SU-DHL-6 (cell line): ENCODE results near the gene SPINT3.
"Not testable (repeated sequence)": the region's sequence is repeated elsewhere in the genome, so short reads cannot be mapped to it uniquely, and the experiment has no call there.

Experiments
- H2AFZ ChIP-seq: fragments of 200-600 bp; sonication (generic); 2 replicates; pipeline ENCODE4 v1.6.1; 2014; ENCODE audit warnings: low read depth, mild to moderate bottlenecking, moderate library complexity, mixed read lengths, antibody characterized with exemption, low read length; ENCODE audit not compliant: severe bottlenecking
- H3F3A ChIP-seq: fragments of 200-600 bp; shearing (Covaris generic); 2 replicates; pipeline ENCODE4 v1.6.0; 2016; ENCODE audit warnings: antibody characterized with exemption, mild to moderate bottlenecking; ENCODE audit not compliant: insufficient read depth
- H3K27ac ChIP-seq: fragments of 200-600 bp; sonication (generic); 2 replicates; pipeline ENCODE4 v1.5.1; 2016; ENCODE audit warnings: low read depth, mild to moderate bottlenecking, low read length, moderate library complexity, mixed read lengths
- H3K27me3 ChIP-seq: fragments of 200-600 bp; sonication (generic), shearing (Covaris generic); 2 replicates; pipeline ENCODE4 v1.6.0; 2014; ENCODE audit warnings: mild to moderate bottlenecking, low read length
- H3K36me3 ChIP-seq: fragments of 200-600 bp; sonication (generic); 2 replicates; pipeline ENCODE4 v1.6.1; 2014; ENCODE audit warnings: mild to moderate bottlenecking, low read length, mixed read lengths
- H3K4me2 ChIP-seq: fragments of 300-600, 200-600 bp; shearing (Covaris generic), sonication (generic); 2 replicates; pipeline ENCODE4 v1.6.0; 2014; ENCODE audit warnings: low read length, low read depth, mild to moderate bottlenecking; ENCODE audit not compliant: poor library complexity, severe bottlenecking
- H3K4me3 ChIP-seq: fragments of 200-600 bp; sonication (generic); 2 replicates; pipeline ENCODE4 v1.5.1; 2014; ENCODE audit warnings: antibody characterized with exemption, low read length, mild to moderate bottlenecking, mixed read lengths; ENCODE audit not compliant: insufficient read depth, poor library complexity, severe bottlenecking
- H3K79me2 ChIP-seq: fragments of 200-600 bp; sonication (generic); 2 replicates; pipeline ENCODE4 v1.6.1; 2014; ENCODE audit warnings: mild to moderate bottlenecking, low read length, moderate library complexity; ENCODE audit not compliant: insufficient read depth
- H3K9ac ChIP-seq: fragments of 200-600 bp; sonication (generic); 2 replicates; pipeline ENCODE4 v1.7.0; 2014; ENCODE audit warnings: mild to moderate bottlenecking, low read length
- H3K9me2 ChIP-seq: fragments of 200-600 bp; sonication (generic); replicated peaks from 2 replicates; pipeline ENCODE4 v1.6.1; 2014; ENCODE audit warnings: low read length; ENCODE audit not compliant: insufficient read depth
- H3K9me3 ChIP-seq: fragments of 200-600 bp; sonication (generic); 2 replicates; pipeline ENCODE4 v1.6.1; 2014; ENCODE audit warnings: low read length, mixed read lengths; ENCODE audit not compliant: insufficient read depth
- H4K20me1 ChIP-seq: fragments of 200-600 bp; sonication (generic); 2 replicates; pipeline ENCODE4 v1.6.1; 2014; ENCODE audit warnings: low read depth, mild to moderate bottlenecking, antibody characterized with exemption, low read length, moderate library complexity, mixed read lengths
- EZH2phosphoT487 ChIP-seq: fragments of 200-600 bp; sonication (generic), shearing (Covaris generic); conservative IDR thresholded peaks from 2 replicates; pipeline ENCODE4 v1.6.1; 2018; ENCODE audit warnings: mild to moderate bottlenecking, antibody characterized with exemption, low read length, moderate library complexity, mixed read lengths
- TF ChIP-seq, protein P1 (sequence below): fragments of 200-600 bp; sonication (generic); IDR thresholded peaks from one replicate; pipeline ENCODE4 v1.5.1; 2017; ENCODE audit warnings: antibody characterized with exemption, mild to moderate bottlenecking, low read length, moderate library complexity; ENCODE audit not compliant: insufficient read depth, poor library complexity, severe bottlenecking

SPINT3 gene

DNA sequence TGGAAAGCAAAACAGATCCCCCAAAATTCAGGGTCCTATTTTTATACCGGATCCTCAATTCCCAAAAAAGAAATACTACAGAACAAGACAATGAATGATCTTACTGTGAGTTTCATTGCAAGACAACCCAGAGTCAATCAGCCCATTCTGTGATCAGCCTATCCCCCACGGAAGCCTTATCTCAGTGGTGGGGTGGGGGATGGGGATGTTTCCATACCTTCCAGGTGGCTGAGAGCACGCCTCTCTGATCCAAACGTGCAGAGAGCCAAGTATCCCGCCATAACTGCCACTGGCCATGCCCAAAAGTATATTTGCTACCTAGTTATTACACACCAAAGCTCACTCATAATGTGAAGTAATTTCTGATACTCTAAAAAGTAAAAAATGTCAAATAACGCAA lies 30.7 kb downstream of the SPINT3 start:
- no peak overlapping the region for H3K4me3 ChIP-seq
- no peaks in the 10 kb centered on the region for H3K27me3 ChIP-seq
- no peaks in the 10 kb centered on the region for H3K79me2 ChIP-seq
- no peaks in the 10 kb centered on the region for H3K36me3 ChIP-seq
- H3F3A ChIP-seq, result no peaks in the 10 kb centered on the region
- no peak for TF ChIP-seq EZH2phosphoT487
- TF ChIP-seq, protein P1, sequence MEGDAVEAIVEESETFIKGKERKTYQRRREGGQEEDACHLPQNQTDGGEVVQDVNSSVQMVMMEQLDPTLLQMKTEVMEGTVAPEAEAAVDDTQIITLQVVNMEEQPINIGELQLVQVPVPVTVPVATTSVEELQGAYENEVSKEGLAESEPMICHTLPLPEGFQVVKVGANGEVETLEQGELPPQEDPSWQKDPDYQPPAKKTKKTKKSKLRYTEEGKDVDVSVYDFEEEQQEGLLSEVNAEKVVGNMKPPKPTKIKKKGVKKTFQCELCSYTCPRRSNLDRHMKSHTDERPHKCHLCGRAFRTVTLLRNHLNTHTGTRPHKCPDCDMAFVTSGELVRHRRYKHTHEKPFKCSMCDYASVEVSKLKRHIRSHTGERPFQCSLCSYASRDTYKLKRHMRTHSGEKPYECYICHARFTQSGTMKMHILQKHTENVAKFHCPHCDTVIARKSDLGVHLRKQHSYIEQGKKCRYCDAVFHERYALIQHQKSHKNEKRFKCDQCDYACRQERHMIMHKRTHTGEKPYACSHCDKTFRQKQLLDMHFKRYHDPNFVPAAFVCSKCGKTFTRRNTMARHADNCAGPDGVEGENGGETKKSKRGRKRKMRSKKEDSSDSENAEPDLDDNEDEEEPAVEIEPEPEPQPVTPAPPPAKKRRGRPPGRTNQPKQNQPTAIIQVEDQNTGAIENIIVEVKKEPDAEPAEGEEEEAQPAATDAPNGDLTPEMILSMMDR, result no peak
- no peak overlapping the region for H3K27ac ChIP-seq
- no peaks in the 10 kb centered on the region for H4K20me1 ChIP-seq
- no peaks in the 10 kb centered on the region for H3K9me2 ChIP-seq
- H3K9me3 ChIP-seq, result no peaks in the 10 kb centered on the region
- H3K9ac ChIP-seq, result no peak overlapping the region
- H2AFZ ChIP-seq, result no peak overlapping the region
- no peak overlapping the region for H3K4me2 ChIP-seq

DNA sequence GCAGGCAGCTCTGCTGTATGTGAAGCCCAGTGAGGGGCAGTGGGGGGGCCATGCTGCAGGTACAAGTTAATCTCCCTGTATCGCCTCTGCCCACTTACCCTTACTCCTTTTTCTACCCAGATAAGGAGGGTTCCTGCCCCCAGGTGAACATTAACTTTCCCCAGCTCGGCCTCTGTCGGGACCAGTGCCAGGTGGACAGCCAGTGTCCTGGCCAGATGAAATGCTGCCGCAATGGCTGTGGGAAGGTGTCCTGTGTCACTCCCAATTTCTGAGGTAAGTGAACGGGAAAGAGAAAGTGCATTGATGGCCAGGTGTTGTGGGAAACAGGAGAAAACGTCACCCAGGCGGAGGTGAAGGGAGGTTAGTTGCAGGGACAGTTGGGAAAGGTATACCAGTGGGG lies 35.6 kb downstream of the SPINT3 start:
- Histone ChIP-seq H3K9ac (no peak overlapping the region), H3K9me3 (no peaks in the 10 kb centered on the region), H3F3A (no peaks in the 10 kb centered on the region), H3K36me3 (no peaks in the 10 kb centered on the region), H3K4me2 (no peak overlapping the region), H3K79me2 (no peaks in the 10 kb centered on the region), H3K27ac (no peak overlapping the region), H3K4me3 (no peak overlapping the region), H4K20me1 (no peaks in the 10 kb centered on the region), H2AFZ (no peak overlapping the region), H3K27me3 (no peaks in the 10 kb centered on the region), H3K9me2 (no peaks in the 10 kb centered on the region)
- TF ChIP-seq EZH2phosphoT487, result no peak
- TF ChIP-seq, protein P1, result no peak

DNA sequence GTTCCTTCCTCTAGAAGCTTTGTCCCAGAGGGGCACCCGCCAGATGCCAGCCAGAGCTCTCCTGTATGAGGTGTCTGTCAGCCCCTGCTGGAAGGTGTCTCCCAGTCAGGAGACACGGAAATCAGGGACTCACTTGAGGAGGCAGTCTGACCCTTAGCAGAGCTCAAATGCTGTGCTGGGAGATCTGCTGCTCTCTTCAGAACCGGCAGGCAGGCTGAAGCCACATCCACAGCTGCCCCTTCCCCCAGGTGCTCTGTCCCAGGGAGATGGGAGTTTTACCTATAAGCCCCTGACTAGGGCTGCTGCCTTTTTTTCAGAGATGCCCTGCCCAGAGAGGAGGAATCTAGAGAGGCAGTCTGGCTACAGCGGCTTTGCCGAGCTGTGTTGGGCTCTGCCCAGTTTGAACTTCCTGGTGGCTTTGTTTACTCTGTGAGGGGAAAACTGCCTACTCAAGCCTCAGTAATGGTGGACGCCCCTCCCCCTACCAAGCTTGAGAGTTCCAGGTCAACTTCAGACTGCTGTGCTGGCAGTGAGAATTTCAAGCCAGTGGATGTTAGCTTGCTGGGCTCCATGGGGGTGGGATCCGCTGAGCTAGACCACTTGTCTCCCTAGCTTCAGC lies 37.8 kb downstream of the SPINT3 start:
- not testable (repeated sequence) for H3K4me2 ChIP-seq, H3K27me3 ChIP-seq, H3K9ac ChIP-seq

DNA sequence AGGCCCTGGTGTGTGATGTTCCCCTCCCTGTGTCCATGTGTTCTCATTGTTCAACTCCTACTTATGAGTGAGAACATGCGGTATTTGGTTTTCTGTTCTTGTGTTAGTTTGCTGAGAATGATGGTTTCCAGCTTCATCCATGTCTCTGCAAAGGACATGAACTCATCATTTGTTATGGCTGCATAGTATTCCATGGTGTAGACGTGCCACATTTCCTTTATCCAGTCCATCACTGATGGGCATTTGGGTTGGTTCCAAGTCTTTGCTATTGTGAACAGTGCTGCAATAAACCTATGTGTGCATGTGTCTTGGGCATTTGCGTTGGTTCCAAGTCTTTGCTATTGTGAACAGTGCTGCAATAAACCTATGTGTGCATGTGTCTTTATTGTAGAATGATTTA lies 43.1 kb downstream of the SPINT3 start:
- not testable (repeated sequence) for H3K4me3 ChIP-seq, H3K36me3 ChIP-seq, H3K9ac ChIP-seq, H3K79me2 ChIP-seq, H3F3A ChIP-seq, H3K27me3 ChIP-seq, H3K4me2 ChIP-seq, H3K9me3 ChIP-seq, H2AFZ ChIP-seq, H3K9me2 ChIP-seq, H3K27ac ChIP-seq, H4K20me1 ChIP-seq

More for the DNA sequence above, 37.8 kb downstream of the SPINT3 start:
- not testable (repeated sequence) for H3K36me3 ChIP-seq, H3K9me2 ChIP-seq, H3F3A ChIP-seq, H3K79me2 ChIP-seq, H2AFZ ChIP-seq, H4K20me1 ChIP-seq, H3K9me3 ChIP-seq, H3K4me3 ChIP-seq, H3K27ac ChIP-seq
